Measurements from ENCODE around the gene CLEC9A.

Gene CLEC9A

DNA sequence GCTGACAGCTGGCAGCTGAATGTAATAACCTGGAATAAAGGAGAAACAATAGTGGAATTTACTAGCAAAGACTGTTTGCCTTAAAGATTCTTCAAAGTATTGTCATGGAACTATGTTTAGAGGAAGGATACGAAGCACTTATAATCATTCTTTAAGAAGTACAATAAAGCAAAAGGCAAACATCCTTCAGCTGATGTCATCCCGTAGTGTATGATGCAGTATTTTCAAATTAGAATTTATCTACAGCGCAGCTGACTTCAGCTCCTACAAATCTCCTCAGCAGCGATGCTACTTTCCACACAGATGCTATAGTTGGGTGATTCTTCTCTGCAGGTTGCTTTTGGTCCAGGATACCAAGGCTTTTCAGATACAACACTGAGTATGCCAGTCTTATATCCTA lies 36.8 kb downstream of the CLEC9A start:
- TF ChIP-seq, protein P1, sequence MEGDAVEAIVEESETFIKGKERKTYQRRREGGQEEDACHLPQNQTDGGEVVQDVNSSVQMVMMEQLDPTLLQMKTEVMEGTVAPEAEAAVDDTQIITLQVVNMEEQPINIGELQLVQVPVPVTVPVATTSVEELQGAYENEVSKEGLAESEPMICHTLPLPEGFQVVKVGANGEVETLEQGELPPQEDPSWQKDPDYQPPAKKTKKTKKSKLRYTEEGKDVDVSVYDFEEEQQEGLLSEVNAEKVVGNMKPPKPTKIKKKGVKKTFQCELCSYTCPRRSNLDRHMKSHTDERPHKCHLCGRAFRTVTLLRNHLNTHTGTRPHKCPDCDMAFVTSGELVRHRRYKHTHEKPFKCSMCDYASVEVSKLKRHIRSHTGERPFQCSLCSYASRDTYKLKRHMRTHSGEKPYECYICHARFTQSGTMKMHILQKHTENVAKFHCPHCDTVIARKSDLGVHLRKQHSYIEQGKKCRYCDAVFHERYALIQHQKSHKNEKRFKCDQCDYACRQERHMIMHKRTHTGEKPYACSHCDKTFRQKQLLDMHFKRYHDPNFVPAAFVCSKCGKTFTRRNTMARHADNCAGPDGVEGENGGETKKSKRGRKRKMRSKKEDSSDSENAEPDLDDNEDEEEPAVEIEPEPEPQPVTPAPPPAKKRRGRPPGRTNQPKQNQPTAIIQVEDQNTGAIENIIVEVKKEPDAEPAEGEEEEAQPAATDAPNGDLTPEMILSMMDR (IDR thresholded peaks at IDR 0.05), result no peak
- Histone ChIP-seq H3K4me3 (no peak overlapping the region), H3K27ac (peak overlapping the region in 1 of 2 donors; percentile 18)
- DNase-seq (ENCODE audit: low spot score), result no peak

DNA sequence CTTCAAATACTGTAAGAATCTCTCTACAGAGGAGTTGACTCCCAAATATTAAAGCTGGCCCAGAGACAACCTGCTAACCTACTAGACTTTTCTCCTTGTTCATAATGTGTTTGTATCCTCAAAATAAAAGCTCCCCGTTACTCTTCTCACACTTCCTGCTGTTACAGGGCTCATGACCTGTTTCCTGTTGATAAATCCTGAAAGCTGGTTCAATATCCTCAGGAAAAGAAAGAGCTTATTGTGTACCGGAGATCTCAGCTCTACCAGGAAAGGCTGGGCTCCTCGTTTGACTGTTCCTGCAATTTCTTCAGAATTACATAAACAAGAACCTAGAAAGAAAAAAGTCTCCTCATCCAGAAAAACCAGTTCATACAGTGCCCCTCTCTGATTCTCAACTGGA lies 37.5 kb downstream of the CLEC9A start:
- H3K27ac ChIP-seq, result peak overlapping the region in 1 of 2 donors; percentile 81
- DNase-seq (ENCODE audit: low spot score), result no peak
- TF ChIP-seq, protein P1 (IDR thresholded peaks at IDR 0.05), result no peak
- H3K4me3 ChIP-seq, result no peak overlapping the region

DNA sequence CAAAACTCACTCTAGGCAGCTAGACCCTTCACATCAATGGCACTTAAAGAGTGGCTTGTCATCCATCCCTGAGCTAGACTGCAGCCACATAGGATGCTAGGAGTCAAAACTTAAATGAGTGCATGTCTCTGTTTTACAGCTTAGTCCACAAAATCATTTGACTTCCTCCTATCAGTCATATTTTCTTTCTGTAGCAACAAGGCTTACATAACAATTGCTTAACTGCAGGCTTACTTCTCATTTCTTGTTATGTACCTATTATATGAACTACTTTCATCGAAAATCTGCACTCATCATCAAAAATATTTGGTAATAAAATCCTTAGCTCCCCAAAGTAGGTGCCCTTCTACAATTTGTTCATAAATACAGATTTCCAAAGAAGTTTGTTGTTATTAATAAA lies 38.2 kb downstream of the CLEC9A start:
- peak overlapping the region in 1 of 2 donors; percentile 81 for H3K27ac ChIP-seq
- TF ChIP-seq, protein P1 (IDR thresholded peaks at IDR 0.05), result no peak
- DNase-seq (ENCODE audit: low spot score), result no peak
- H3K4me3 ChIP-seq, result no peak overlapping the region

GRCh38 chr12:10069099-10069498 lies 38.6 kb downstream of the CLEC9A start:
- no peak overlapping the region for H3K4me3 ChIP-seq
- TF ChIP-seq, protein P1 (IDR thresholded peaks at IDR 0.05), result no peak
- H3K27ac ChIP-seq, result peak overlapping the region in 1 of 2 donors; percentile 81
- no peak for DNase-seq (ENCODE audit: low spot score)

DNA sequence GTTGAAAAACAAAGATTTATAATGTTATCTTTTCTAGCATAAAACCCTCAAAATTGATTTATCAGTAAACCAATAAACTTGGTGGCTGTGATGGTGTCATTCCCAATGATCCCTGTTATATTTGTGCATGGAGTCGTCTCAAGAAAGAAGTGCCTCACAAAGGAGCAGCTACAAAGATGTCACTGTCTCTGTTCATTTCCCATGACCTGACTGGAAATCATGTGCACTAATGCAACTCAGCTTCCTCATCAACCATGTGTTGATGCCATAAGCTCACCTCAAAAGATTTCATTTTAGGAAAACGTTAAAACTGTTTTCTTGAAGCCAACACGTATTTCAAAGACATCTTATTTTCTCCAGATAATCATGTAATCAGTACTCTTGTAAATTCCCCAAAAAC lies 39.5 kb downstream of the CLEC9A start:
- H3K27ac ChIP-seq, result no peak overlapping the region
- DNase-seq (ENCODE audit: low spot score), result no peak
- no peak overlapping the region for H3K4me3 ChIP-seq
- TF ChIP-seq, protein P1 (IDR thresholded peaks at IDR 0.05), result no peak

GRCh38 chr12:10070380-10070779 lies 39.9 kb downstream of the CLEC9A start:
- H3K4me3 ChIP-seq, result no peak overlapping the region
- DNase-seq (ENCODE audit: low spot score), result no peak
- H3K27ac ChIP-seq, result no peak overlapping the region
- TF ChIP-seq, protein P1 (IDR thresholded peaks at IDR 0.05), result no peak

DNA sequence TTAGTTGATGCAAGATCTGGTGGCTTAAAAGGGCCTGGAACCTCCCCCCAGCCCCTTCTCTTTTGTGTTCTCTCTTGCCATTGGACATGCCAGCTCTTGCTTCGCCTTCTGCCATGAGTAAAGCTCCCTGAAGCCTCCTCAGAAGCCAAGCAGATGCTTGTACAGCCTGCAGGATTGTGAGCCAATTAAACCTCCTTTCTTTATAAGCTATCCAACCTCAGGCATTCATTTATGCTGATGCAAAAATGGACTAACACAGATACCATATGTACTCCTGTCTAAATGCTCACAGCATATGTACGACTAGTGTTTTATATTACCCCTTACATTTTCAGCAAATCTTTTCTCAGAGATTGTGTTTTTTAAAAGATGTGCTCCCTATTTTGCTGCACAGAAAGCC lies 41.6 kb downstream of the CLEC9A start:
- H3K27ac ChIP-seq, result no peak overlapping the region
- DNase-seq (ENCODE audit: low spot score), result no peak
- TF ChIP-seq, protein P1 (IDR thresholded peaks at IDR 0.05), result no peak
- no peak overlapping the region for H3K4me3 ChIP-seq

Data from coronary artery (tissue), 2 donors.